Suppressor macrophage treated with lipopolysaccharide for 1 hour (primary cell): ENCODE measurements around the gene POLN.

Source experiments
- DNase-seq, 3 donors: peaks; one replicate each; pipeline ENCODE4 v3.0.0-alpha.2; 2020 to 2022

Gene POLN

DNA sequence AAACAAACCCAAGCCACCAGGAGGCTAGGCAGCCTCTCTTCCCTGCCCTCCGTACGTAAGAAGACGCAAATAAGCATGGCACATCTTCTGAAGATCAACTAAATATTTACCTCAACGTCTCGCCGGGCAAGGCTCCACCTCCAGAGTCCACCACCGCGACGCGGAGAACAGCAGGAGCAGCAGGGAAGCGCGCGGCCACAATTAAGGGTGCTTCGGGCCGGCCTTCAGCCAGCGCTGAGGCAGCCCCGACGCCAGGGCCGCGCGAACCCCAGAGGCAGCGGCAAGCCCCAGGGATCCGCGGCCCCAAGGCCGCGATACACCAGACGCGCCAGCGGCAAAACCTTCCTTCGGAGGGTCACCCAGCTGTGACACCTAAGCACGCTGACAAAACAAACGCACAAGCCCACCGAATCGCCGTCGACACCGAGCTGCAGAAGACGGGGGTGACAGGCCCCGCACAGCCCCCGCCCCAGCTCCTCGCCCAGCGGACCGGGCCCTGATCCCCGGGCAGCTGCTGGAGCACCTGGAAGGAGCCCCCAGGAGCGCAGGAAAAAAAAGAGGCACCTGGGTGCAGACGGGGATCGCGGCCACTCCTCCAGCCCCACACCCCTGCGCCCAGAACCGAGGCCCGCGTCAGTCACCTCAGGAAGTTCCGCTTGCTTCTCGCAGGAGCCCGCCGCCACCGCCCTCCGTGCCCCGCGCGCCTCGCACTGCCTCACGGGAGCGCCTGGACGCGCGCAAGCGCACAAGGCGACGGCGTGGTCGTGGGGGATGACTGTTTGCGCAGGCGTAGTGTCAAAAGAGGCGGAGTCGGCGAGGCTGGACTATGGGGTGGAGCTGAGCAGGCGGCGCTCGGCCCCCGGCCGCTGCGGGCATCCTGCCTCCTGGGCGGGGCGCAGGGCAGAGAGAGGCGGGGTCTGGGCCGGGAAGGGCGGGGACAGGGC is at the start of gene POLN, which contains the start of gene HAUS3:
Gene POLN (minus strand): TSS at position 712 of the 944 bp plus-strand sequence. CDS start 12,890 bp downstream, outside the sequence.
Gene HAUS3 (minus strand): TSS at position 712 of the 944 bp plus-strand sequence. CDS start 1,175 bp downstream, outside the sequence.
- peak; percentile 99 to 100 (median 99) for DNase-seq

DNA sequence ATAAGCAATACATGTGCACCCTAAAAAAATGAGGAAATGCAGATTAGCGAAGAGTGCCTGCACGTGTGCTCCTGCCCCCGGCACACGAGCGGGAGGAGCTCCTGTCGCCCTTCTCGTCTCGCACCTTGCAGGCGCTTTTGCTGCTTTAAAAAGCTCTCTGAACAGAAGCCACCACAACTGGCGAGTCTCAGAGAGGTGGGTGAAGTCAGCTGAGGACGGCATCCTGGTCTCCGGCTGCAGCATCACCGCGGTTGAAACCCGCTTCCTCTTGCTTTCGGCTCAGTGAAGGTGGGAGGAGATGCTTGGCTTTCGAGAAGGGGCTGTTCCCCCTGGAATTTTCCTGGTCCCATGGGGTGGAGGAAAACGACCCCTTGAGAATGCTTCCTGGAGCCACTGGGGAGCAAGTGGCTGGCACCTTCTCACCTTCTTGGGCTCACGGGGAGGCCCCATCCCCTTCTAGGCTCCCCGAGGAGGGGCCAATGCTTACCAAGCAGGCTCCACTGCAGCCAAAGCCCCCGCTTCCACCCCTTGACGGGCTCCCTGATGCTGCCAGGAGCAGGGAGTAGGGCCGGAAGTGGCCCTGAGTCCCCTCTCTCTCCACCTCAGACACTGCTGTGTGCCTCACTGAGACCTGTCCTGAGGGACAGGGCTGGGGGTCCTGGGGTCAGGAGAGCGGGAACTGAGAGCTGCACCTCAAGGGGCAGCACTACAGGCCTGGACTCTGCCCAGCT is 49.2 kb upstream of the POLN start:
- DNase-seq = peak in 1 of 3 donors; percentile 7

DNA sequence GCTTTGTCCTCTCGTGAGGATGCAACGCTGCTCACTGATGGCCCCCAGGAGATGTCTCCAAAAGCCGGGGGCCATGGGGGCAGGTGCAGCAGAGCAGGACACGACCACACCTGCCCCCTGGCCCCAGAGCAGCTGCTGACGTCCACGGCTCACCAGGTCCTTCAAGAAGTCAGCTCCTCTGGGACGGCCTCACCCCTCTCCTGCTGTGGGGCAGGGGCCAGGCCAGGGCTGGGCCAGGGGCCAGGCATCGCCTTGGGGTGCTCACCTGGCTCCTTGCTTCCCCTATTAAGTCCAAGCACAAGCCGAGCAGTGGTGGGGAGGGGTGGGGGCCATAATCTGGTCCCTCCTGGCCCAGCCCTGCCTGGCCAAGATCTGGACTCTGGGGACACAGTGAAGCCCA is 48.6 kb upstream of the POLN start:
- no peak for DNase-seq

DNA sequence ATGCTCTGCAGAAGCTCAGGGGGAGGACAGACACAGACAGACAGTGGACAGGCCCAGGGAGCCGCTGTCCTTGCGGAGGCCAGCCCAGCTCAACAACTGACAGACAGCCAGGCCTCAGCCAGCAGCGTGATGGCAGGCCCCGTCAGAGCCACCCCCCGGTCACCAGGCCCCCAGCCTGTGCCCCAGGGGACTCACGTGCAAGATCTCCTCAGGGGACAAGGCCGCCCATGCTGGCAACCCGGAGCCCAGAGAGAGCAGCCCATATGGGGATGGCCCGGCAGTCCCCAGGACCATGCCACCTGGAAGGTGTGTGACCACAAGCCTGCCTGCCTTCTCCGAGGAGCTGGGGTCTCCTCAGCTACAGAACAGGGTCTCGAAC is 48.0 kb upstream of the POLN start:
- DNase-seq = no peak

DNA sequence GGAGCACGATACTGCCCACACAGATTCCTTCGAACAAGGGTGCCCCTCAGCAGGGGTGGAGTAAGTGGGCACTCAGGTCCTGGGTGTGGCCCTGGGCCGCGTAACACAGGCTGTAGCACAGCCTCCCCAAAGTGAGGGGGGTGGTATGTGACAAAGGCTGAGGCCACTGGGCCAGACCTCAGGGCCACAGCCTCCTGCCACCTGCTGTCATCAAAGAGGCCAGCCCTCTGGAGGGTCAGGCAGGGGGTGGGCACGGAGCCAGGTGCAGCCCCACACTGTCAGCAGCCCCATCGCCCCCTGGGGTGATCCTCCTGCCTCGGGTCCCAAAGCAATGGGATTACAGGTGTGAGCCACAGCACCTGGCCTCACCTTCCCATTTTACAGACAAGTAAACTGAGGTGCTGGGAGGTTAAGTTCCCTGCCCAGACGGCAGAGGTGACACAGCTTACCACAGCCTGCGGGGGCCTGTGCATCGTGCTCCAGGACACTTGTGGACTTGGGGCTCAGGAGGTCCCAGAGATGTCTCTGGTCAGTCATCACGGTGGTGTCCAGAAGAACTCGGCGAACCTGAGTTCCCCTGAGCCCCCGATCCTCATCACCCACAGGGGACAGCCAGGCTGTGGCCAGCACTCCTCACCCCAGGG is 47.5 kb upstream of the POLN start:
- DNase-seq = no peak

DNA sequence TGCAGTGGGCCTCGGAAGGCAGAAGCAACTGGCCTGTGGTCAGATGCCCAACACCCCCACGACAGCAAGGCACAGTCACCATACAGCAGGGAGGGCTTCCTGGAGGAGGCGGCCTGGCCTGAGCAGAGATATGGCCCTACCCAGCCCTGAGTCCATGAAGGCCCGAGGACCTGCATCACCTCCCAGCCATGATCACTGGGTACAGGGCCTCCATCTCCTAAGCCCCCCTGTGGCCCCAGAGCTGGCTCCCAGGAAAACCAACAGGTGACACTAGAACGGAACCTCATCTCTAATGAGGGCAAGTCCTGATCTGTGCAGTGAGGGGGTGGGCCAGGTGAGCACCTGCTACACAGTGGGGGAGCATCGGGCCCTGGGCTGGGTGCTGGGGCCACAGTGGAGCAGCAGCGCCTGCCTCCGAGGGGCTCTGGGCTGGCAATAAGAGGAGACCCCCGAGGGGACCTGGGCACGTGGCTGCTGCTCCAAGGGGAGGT is 46.2 kb upstream of the POLN start:
- DNase-seq = no peak

DNA sequence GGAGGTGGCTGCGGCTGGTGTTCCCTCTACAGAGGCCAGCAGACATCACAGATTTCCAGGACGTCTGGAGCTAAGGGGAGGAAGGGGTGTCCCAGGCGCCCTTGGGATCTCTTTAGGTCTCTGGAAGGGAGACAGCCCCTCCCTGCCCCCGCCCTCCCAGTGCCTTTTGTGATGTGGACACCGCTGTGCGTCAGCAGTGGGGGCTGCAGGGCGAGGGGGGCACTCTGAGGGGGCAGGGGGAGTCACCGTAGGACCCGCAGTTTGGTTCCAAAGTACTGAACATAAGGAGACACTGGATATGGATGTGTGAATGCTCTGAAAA is 45.6 kb upstream of the POLN start:
- DNase-seq = no peak

DNA sequence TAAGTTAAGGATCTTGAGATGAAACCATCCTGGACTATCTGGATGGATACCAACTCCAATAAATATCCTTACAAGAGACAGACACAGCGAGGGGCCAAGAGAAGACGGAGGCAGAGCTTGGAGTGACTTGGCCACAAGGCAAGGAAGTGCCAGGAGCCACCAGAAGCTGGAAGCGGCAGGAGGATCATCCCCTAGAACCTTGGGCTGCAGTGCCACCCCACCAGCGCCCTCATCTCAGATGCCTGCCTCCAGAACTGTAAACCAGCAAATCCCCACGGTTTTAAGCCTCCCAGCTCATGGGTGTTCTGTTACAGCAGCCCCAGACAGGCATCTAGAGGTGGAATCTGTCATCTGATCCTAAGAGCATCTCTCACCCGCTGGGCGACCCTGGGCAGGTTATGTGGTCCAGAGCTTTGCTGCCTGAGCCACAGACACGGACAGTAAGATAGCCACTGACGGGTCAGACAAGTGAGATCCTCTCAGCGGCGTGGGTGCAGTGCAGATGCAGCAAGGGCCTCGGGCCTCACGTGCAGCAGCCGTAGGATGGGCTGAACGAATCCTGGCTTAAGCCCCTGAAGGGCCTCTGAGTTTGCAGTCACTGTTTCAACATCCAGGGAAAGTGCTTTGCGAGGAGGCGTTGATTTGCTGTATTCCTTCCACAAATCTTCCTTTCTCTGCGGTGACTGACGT is 45.1 kb upstream of the POLN start:
- DNase-seq = no peak

DNA sequence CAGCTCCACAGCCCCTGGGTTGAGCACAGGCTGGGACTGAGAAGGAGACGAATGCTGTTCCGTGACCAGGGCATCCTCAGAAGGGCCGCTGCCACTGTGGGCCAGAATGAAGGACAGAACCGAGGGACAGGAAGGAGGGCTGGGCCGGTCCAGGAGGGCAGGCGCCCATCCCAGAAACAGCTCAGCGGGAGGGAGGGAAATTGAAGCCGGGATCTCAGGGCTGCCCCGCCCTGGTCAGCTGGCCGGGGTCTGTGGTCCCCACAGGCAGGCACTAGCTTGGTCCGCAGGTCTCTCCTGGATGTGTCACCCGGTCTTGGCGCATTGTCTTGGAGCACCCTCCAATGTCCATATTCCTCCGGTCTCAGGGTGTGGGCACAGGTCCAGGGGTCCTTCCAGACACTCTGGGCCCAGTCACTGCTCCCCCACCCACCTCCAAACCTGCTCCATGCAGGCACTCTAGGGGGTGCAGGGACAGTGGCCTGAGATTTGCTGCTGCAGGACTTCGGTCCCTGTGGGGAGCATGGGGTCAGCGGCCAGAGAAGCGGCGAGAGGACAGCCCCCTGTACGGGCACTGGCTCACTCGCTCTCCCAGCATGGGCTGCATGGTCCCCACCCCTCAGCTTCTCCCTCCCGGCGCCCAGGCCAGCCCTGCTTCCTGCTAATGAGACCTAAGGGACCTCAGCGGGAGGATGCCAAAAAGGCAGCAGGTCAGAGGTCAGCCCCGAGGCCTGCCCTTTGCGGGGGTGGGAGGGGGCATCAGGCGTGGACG is 43.9 kb upstream of the POLN start:
- no peak for DNase-seq

DNA sequence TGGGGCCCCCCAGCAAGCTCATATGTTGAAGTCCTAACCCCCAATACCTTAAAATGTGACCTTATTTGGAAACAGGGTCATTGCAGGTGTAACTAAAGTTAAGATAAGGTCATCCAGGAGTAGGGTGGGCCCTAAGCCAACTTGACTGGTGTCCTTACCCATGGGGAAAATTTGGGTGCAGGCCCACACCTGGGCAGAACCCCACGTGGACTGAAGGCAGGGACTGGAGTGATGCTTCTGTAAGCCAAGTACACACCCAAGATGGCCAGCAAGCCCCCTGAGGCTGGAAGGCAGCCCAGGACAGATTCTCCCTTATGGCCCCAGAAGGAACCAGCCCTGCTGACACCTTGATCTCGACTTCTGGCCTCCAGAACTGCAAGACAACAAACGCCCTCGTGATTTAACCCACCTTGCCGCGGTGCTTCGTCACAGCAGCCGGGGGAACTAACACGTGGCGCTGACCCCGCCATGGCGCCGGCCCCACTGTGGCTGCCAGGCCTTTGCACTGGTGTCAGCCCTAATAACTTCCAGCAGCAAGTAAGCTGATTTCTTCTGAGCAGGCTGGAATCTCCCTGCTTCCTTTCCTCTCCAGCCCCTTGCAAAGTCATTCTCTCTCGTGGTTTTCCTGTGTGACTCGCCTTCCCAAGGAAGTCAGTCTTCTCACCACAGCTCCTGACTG is 43.2 kb upstream of the POLN start:
- DNase-seq = peak; percentile 24 to 46 (median 25)

DNA sequence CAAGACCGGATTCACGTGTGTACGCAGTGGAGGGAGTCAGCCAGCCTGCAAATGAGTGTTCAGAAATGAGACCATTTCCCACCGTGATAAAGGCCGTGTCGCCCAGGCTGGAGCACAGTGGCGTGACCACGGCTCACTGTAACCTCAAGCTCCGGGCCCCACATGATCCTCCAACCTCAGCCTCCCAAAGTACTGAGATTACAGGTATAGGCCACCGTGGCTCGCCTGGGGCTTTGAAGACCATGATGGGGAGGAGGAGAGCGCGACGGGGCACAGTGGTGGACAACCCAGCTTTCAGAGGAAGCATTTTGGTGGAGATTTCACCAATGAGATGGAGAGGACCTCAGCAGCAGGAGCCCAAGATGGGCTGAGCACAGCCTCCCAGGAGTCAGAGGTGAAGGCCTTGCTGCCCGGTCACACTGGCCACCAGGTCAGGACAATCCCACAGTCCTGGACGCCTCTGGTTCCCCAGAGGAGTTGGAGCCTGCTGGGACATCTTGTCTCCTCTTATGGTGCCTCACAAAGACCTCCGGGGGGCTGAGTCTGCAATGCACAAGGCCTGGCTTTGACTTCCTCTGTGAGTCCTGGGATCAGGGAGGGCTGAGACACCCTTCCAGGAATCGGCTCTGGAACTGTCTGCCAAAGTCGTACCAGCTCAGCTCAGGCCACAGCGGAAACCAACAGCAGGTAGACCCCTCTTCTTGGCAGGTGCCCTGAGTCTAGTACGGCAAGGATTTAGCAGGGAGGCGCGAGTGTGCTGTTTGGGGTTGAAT is 42.4 kb upstream of the POLN start:
- no peak for DNase-seq

DNA sequence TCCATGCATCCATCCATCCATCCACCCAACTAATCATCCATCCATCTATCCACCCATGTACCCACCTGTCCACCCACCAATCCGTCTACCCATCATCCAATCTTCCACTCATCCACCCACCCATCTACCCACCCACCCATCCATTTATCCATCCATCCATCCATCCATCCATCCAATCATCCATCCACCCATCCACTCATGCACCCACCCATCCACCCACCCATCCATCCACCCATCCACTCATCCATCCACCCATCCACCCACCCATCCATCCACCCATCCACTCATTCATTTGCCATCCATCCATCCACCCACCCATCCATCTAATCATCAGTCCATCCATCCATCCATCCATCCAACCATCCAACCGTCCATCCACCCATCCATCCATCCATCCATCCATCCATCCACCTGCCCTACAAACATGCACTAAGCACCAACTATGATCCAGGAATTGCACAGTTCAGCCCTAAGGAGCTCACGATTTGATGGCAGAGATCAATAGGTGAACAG is 41.3 kb upstream of the POLN start:
- DNase-seq = no peak

DNA sequence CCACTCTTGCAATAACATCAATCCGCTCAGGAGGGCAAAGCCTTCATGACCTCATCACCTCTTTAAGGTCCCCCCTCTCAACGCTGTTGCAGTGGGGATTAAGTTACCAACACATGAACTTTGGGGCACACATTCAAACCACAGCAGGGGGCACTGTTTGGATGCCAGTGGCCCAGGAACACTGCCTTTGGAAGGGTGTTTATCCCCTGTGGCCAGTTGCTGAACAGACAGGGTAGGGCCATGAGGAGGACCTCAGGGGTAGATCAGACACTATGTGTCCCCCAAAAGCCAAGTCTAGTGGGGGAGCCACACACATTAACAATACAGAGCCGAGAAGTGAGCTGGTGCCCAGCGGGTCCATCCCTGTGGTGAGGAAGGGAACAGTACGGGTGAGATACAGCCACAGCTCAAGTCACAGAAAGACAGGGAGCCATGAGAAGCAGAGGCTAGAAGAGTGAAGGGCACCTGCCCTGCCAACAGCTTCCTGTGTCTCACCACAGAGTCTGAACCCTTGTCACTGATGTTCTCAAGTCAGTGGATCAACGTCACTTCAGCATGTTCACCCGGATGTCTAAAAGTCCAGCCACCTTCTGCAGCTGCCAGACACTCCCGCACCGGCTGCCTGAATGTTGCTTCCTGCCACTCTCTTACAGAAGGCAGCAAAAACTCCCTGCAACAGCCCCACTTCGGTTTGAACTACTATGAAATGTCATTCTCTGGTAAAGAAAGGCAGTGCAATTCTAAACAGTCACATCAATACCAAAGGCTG is 39.8 kb upstream of the POLN start:
- peak; percentile 22 to 36 (median 33) for DNase-seq

DNA sequence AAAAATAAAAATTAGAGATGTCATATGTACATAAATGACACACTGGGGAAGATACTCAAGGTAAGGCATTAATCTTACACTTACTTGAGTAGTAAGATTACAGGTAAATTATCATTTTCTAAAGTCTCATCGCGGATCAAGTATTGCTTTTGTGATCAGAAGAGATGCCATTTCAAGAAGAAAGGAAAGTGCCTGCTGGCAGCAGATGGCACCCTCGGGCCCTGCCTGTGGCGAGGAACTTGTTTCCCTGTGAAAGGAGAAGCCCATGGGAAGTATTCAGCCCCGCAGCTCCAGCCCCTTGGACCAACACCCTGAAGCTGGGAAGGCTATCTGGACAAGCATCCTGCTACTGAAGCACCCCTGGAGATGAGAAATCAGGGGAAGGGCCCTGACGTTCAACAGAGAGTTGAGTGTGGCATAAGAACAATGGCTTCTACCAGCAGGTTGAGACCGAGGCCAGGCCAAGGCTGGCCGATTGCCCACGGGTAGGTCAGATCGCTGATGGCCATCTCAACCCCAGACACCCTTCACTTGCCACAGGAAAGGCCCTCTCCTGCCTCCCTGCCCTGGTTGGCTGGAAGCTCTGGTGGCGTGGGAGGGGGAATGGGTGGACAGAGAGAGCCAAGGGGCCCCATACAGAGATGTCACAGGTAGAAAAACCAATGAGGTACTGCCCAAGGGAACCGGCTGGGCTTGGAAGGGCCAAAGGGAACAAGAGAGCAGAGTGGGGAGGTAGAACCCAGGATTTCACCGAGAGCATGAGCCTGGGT is 38.8 kb upstream of the POLN start:
- peak; percentile 12 to 35 (median 25) for DNase-seq

DNA sequence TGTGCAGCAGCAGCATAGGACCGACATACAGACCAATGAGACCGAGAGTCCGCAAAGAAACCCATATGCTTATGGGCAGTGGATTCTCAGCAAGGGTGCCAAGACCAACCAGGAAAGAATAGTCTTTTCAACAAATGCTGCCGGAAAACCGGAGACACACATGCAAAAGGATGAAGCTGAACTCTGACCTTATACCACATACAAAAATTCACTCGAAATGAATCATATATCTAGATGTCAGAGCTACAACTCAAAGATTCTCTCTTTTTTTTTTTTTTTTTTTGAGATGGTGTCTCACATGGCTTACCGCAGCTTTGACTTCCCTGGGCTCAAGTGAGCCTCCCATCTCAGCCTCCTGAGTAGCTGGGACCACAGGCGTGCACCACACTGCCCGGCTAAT is 36.0 kb upstream of the POLN start:
- no peak for DNase-seq

DNA sequence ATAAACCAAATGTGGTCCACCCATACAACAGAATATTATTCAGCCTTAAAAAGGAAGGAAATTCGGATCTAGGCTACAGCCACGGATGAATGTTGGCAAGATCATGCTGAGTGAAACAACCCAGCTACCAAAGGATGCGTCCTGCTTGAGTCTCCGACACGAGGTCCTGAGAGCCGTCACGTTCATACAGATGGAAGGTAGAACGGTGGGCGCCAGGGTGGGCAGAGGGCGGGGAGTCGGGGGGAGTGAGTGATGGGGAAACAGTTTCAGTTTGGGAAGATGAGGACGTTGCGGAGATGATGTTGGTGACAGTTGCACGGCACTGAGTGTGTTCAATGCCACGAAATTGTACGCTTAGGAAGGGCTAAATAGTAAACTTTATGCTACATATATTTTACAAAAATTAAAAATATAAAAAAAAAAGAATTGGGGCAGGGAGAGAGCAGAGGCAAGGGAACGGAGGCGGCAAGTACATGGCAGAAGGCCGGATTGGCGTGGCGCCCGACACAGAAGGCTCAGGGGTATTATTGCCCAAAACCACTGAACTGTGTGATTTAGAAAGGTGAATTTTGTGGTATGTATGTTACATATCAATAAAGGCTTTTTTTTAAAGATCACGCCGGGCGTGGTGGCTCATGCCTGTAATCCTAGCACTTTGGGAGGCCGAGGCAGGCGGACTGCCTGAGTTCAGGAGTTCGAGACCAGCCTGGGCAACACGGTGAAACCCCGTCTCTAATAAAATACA is 34.8 kb upstream of the POLN start:
- no peak for DNase-seq

DNA sequence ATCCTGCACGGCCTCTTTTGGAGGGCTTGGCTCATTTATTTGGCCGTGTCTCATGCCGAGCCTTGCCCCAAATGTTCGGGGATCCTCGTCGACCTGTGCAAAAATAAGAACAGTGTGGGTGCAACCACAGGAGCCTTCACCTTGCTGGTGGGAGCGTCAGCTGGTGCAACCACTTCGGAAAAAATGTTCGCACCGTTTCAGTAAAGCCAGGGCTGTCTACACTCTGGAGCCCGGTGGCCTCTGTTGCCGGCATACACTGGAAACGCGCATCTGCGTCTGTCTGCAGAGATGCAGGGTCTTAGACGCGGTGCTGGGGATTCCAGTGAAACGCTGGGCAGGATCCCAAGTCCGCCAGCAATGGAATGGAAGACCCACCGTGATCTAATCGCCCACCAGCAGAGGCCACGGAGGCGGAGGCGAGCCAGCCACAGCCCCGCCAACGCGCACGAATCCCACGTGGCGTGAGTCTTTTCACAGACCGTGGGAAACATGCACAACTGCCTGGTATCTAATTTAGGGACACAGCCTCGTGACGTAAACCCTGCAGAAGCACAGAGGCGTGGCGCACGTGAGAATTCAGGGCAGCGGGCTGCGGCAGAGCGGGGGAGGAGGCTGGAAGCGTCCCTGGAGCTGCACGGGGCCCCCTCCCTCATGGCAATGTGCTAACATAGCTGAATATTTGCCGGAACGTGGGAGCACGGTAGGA is 33.8 kb upstream of the POLN start:
- DNase-seq = no peak
